HG02852 (cell line): ENCODE data around the gene ATXN3L.

Source experiments
- ATAC-seq: cut with Tn5 transposase; IDR thresholded peaks from one replicate; pipeline ENCODE4 v1.9.1; 2021; ENCODE audit warnings: mild to moderate bottlenecking, moderate library complexity; ENCODE audit not compliant: unreplicated experiment

Gene ATXN3L

DNA sequence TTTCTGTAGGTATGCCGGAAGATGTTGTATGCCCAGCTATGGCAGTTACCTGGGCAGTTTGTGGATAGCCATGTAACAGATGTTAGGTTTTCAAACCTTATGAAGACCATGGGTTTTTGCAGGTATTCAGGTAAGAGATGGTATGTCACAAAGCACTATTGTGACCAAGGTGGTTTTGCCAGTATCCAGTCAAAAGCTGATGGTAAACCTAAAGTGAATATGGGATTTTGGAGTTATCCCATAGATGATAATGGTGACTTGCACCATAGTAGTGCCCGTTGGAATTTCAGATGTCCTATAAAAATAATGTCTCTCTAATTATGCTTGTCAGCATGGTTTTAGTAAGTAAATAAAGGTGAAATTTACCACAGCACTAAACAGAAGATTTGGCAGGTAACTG, at the start of gene ATXN3L:
TSS of gene ATXN3L (minus strand) at position 101 of the 400 bp plus-strand sequence. CDS start 119 bp downstream, outside the sequence.
- ATAC-seq, result no peak

DNA sequence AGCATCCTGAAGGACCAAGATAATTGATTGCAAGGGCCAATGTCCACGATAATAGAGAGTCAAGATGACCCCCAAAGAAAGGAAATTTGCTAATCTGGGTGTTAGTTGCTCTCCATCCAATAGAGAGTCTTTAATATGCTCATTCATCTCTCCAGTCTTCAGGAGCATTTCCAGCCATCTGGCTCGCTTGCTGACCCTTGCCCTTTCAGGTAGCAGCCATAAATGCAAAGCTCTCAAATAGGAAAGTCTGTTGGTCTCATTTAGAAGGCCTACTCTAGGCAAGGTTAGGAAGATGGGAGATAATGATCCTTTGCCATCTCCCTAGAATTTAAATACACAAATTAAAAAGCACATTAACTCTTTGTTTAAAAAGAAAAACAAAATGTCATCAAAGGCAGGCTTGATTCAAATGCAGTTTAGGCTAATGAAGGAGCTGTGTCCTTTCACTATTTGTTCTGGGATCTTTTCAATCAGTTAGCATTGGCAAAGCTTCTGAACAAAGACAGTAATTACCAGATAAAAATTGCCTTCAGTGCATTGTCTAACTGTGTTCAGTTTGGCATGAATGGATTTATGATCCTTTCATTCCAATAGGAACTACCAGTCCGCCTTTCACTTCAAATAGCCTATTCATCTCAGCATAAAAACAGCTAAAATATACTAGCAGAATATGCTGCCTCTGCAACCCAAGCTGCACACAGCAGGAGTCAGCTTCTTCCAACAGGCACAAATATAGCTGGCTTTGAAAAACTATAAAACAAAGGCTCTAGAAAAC, 49.6 kb upstream of the ATXN3L start:
- ATAC-seq, result no peak

GRCh38 chrX:13367950-13368349, 48.1 kb upstream of the ATXN3L start:
- no peak for ATAC-seq

- ATAC-seq, result no peak
These were observed 46.8 kb upstream of the ATXN3L start for GRCh38 chrX:13366698-13367097.

GRCh38 chrX:13365161-13365560, 45.3 kb upstream of the ATXN3L start:
- no peak for ATAC-seq

GRCh38 chrX:13364230-13364857, 44.5 kb upstream of the ATXN3L start:
- ATAC-seq, result no peak

GRCh38 chrX:13360146-13360545, 40.3 kb upstream of the ATXN3L start:
- ATAC-seq, result no peak

GRCh38 chrX:13357925-13358324, 38.1 kb upstream of the ATXN3L start:
- ATAC-seq, result no peak

DNA sequence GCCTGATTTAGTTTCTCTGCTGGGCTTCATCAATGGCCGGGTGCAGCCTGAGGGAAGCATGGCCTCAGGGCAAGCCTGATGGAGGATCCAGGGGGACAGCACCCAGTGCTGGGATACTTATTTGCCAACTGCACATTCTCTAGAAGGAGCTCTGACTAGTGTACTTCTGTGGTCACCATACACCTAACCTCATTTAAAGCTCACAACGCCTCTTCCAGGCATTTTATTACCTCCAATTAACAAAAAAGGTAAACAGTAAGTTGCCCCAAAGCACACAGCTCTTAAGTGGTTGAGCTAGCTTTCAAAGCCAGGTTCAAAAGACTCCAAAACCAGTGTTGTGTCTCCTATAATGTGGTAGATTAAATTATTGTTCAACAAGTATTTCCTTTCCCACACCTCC, 26.8 kb upstream of the ATXN3L start:
- no peak for ATAC-seq

GRCh38 chrX:13345438-13345837, 25.6 kb upstream of the ATXN3L start:
- ATAC-seq, result no peak

DNA sequence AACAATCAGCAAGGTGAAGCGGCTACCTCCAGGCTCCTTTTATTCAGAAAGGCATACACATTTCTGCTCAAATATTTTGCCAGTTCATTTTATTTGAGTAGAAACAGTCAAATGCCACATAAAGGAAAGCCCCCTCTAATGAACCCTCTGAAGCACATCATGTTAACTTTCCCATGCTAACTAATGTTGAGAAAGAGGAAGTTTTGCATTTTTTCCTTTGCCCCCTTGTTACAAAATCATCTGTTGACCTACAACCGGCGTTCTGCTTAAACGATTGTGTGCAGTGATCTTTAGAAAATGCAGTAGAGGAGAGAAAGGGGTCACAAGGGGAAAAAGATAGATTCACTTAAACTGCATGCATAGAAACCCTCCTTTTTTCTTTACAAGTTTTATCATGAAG, 25.2 kb upstream of the ATXN3L start:
- no peak for ATAC-seq

- ATAC-seq, result no peak
These were observed 21.7 kb upstream of the ATXN3L start for GRCh38 chrX:13341491-13342101.

DNA sequence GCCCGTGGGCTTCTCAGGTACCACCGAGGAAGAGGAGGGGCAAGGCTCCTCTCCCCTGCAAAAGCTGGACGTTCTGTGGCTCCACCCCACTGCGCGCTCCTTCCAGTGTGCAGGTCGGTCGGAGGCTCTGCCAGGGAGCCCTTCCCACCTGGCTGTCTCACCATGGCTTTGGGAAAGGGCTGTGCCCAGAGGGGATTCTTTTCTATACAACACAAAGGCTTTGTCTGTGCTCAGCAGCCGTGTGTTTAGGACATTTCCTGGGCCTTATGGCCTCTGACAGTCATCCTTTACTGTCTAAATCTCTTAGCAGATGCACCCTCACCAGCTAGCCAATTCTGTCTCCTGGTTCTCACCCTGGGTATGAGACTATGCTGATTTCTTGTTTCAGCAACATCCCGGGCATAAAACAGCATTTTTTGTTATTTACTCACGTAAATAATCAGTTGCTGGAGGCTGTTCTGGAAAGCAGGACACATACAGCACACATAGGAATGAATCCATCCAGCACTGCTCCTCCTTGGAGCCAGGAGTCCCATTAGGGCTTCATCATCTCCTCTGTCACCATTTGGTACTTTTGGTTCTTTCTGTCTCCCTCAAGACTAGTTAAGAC, 20.4 kb upstream of the ATXN3L start:
- no peak for ATAC-seq

DNA sequence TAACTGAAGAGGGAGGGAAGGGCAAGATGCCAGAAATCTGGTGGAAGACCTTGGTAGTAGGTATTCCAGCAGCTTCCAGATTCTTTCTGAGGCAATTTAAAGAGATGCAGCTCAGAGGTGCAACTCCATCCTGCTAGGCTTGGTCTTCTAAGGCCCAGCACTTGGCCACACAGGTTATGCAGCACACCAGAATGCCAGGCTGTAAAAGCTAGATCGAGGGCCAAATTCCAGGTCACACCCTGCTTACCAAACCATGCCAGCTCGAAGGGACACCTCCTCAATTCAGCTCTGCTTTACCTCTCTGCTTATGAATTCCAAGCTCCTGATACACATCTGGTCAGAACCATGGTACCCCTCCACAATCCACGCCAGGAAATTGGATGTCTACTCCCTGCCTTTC, 19.8 kb upstream of the ATXN3L start:
- ATAC-seq, result no peak

DNA sequence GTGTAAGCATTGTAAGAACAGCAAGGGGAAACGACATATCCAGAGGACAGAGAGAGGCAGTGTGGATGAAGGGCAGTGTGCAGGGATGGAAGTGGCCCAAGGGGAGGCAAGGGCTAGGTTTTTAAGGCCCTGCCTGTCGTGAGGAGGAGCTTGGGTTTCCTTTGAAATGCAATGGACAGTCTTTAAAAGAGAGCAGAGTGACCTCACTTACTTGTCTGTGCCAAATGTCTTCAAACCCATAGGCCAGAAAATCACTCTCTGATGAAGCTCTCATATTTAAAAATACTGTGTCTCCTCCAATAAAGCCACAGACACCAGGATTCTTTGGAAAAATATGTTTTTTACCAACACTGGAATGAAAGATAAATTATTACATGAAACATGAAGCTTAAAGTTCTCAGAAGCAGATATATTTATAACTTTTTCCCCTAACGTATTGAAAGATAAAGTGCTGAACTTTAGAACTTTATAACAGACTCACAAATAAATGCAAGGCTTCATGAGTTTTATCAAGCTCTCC, 19.2 kb upstream of the ATXN3L start:
- ATAC-seq, result no peak

DNA sequence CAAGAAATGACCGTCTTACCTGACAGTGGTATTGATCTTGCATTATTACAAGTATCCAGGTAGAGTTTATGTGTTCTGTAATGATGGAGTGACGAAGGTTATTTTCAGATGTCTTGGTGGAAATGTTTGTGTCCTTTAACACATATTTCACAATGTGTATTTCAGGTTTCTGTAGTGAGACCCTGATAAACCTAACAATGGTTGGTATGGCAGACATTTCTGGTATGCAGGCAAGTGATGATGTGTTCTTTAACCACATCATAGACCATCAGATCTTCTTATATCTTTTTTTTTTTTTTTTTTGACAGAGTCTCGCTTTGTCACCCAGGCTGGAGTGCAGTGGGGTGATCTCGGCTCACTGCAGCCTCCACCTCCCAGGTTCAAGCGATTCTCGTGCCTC, 14.6 kb upstream of the ATXN3L start:
- ATAC-seq, result no peak

GRCh38 chrX:13330446-13330845, 10.6 kb upstream of the ATXN3L start:
- ATAC-seq, result no peak

GRCh38 chrX:13327666-13328065, 7.8 kb upstream of the ATXN3L start:
- ATAC-seq, result no peak

- ATAC-seq, result no peak
These were observed 3.4 kb upstream of the ATXN3L start for GRCh38 chrX:13323241-13323640.

- no peak for ATAC-seq
These were observed 2.5 kb downstream of the ATXN3L start for GRCh38 chrX:13317366-13317765.

- ATAC-seq, result no peak
These were observed 8.3 kb downstream of the ATXN3L start for GRCh38 chrX:13311560-13311959.

GRCh38 chrX:13309631-13310030, 10.2 kb downstream of the ATXN3L start:
- no peak for ATAC-seq
